Activated naive CD8-positive, alpha-beta T cell treated with anti-CD3 and anti-CD28 coated beads, Interleukin-2, amount 10 ng/mL, durations not matched to agents 7 days and 5 days (primary cell): ENCODE measurements around the gene OR5AL1. TPM values are rescaled to one million over a fixed set of nuclear protein-coding genes. Genes with fewer than 3 reads are reported as not detected.
"Not testable (repeated sequence)": the region's sequence is repeated elsewhere in the genome, so short reads cannot be mapped to it uniquely, and the experiment has no call there.

Experiments
- ATAC-seq: fragments of 150-1000 bp; cut with Tn5 transposase; one replicate; pipeline ENCODE4 v1.10.0; 2021; ENCODE audit warnings: low read depth, moderate library complexity
- POLR2A ChIA-PET: fragments of 350-600 bp; sonication (Branson Sonifier 250); formaldehyde crosslinking; loops from one replicate; lab custom pipeline; 2021; ENCODE audit warnings: antibody characterized with exemption; lab: Charles Lee
- DNase-seq: peaks from one replicate; pipeline ENCODE4 v3.0.0; 2021
- H3K27ac Mint-ChIP-seq: one replicate; pipeline ENCODE4 v1.8.0; 2022; ENCODE audit warnings: mild to moderate bottlenecking, mixed read lengths
- H3K27me3 Mint-ChIP-seq: one replicate; pipeline ENCODE4 v1.8.0; 2022; ENCODE audit warnings: mild to moderate bottlenecking, moderate library complexity, mixed read lengths
- H3K36me3 Mint-ChIP-seq: one replicate; pipeline ENCODE4 v1.8.0; 2021; ENCODE audit warnings: mild to moderate bottlenecking, mixed read lengths
- H3K4me1 Mint-ChIP-seq: one replicate; pipeline ENCODE4 v1.8.0; 2021; ENCODE audit warnings: mixed read lengths
- H3K4me3 Mint-ChIP-seq: one replicate; pipeline ENCODE4 v1.8.0; 2022; ENCODE audit warnings: mild to moderate bottlenecking, moderate library complexity, mixed read lengths
- H3K9me3 Mint-ChIP-seq: one replicate; pipeline ENCODE4 v1.8.0; 2021; ENCODE audit warnings: mixed read lengths
- total RNA-seq, 2 experiments: library from RNA; stranded (reverse); gene quantifications; one replicate each; pipeline ENCODE4 v1.2.3, GENCODE V29; 2021

OR5AL1 gene
- not detected for total RNA-seq

GRCh38 chr11:56412396-56412795, at the start of gene OR5AL1:
OR5AL1 (plus strand) TSS chr11:56412696.
- H3K36me3 Mint-ChIP-seq: no peaks in the 10 kb centered on the region
- DNase-seq (no peak), ATAC-seq (no peak)
- H3K27ac Mint-ChIP-seq: no peak within 1 kb of the TSS
- no peaks in the 10 kb centered on the region for H3K27me3 Mint-ChIP-seq
- POLR2A ChIA-PET: no interaction called here
- no peaks in the 10 kb centered on the region for H3K4me1 Mint-ChIP-seq
- H3K4me3 Mint-ChIP-seq: no peak within 1 kb of the TSS
- peaks cover 9% of the 10 kb centered on the region for H3K9me3 Mint-ChIP-seq

- POLR2A ChIA-PET: no interaction called here
- DNase-seq (no peak), ATAC-seq (no peak)
- no peaks in the 10 kb centered on the region for H3K4me1 Mint-ChIP-seq
- peaks cover 7% of the 10 kb centered on the region for H3K9me3 Mint-ChIP-seq
- no peaks in the 10 kb centered on the region for H3K36me3 Mint-ChIP-seq
- no peaks in the 10 kb centered on the region for H3K27me3 Mint-ChIP-seq
- no peak within 1 kb of the TSS for H3K27ac Mint-ChIP-seq
- no peak within 1 kb of the TSS for H3K4me3 Mint-ChIP-seq
These were observed 37.2 kb upstream of the OR5AL1 start, which contains the start of gene OR8U1 for GRCh38 chr11:56375324-56375723. OR8U1 (plus strand) TSS chr11:56375624; CDS start chr11:56375624, 0 bp downstream.

DNA sequence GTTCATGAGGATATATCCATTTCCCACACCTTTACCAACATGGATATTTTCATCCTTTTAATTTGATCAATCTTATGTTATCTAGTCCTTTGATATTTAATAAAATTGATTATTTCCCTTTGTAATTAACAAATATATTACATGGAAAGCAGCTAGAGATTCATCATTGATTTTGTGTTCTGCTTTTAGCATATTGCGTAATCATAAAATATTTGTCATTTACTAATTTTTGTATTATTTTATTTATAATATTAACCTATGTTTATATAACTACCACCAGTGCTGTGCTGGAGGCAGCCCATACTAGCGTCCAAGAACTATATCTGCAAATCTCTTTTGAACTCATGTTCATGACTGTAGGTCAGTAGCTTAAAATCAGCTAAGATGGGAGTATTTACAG, 32.4 kb upstream of the OR5AL1 start:
- DNase-seq: no peak
- Mint-ChIP-seq H3K4me3 (no peak overlapping the region), H3K36me3 (no peaks in the 10 kb centered on the region), H3K27ac (no peak overlapping the region), H3K27me3 (no peaks in the 10 kb centered on the region), H3K4me1 (no peaks in the 10 kb centered on the region), H3K9me3 (peaks cover 5% of the 10 kb centered on the region)
- POLR2A ChIA-PET: no interaction called here
- no peak for ATAC-seq

GRCh38 chr11:56394381-56394780, 18.1 kb upstream of the OR5AL1 start:
- ATAC-seq (no peak), DNase-seq (no peak)
- H3K9me3 Mint-ChIP-seq: peaks cover 5% of the 10 kb centered on the region
- H3K4me1 Mint-ChIP-seq: no peaks in the 10 kb centered on the region
- no peaks in the 10 kb centered on the region for H3K27me3 Mint-ChIP-seq
- H3K27ac Mint-ChIP-seq: no peak overlapping the region
- H3K4me3 Mint-ChIP-seq: no peak overlapping the region
- H3K36me3 Mint-ChIP-seq: no peaks in the 10 kb centered on the region
- POLR2A ChIA-PET: no interaction called here

DNA sequence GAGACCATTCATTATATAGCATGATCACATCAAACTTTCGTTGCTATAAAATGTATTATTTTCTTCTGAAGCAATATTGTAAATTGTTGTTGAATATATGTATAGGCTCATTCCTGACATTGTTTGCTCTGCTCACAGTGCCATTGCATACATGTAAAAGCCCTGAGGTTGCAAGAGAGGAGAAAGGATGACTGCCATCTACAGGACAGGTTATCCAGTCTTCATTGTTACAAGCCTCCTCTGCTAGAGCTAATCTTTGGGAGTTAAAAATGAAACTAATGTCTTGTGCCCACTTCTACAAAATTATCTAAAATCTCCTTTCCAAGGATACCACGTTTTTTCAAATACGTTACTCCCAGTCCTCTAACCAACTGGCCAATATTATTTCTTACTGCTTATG, 16.4 kb upstream of the OR5AL1 start:
- no peak for ATAC-seq
- Mint-ChIP-seq H3K27me3 (no peaks in the 10 kb centered on the region), H3K4me3 (no peak overlapping the region), H3K36me3 (no peaks in the 10 kb centered on the region), H3K27ac (no peak overlapping the region), H3K9me3 (peaks cover 3% of the 10 kb centered on the region), H3K4me1 (no peaks in the 10 kb centered on the region)
- POLR2A ChIA-PET: no interaction called here
- no peak for DNase-seq

DNA sequence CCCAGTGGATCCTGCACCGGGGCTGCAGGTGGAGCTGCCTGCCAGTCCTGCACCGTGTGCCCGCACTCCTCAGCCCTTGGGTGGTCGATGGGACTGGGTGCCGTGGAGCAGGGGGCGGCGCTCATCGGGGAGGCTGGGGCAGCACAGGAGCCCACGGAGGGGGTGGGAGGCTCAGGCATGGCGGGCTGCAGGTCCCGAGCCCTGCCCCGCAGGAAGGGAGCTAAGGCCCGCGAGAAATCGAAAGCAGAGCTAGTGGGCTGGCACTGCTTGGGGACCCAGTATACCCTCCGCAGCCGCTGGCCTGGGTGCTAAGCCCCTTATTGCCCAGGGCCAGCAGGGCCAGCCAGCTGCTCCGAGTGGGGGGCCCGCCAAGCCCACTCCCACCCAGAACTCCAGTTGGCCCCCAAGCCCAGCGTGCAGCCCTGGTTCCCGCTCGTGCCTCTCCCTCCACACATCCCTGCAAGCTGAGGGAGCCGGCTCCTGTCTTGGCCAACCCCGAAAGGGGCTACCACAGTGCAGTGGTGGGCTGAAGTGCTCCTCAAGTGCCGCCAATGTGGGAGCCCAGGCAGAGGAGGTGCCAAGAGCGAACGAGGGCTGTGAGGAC, 10.5 kb upstream of the OR5AL1 start:
- H3K36me3 Mint-ChIP-seq, POLR2A ChIA-PET: not testable (repeated sequence)

GRCh38 chr11:56404393-56404792, 8.1 kb upstream of the OR5AL1 start:
- POLR2A ChIA-PET: no interaction called here
- ATAC-seq: no peak

More for the DNA sequence above, 10.5 kb upstream of the OR5AL1 start:
- H3K4me1 Mint-ChIP-seq, H3K9me3 Mint-ChIP-seq, DNase-seq, H3K4me3 Mint-ChIP-seq, H3K27ac Mint-ChIP-seq, ATAC-seq, H3K27me3 Mint-ChIP-seq: not testable (repeated sequence)

DNA sequence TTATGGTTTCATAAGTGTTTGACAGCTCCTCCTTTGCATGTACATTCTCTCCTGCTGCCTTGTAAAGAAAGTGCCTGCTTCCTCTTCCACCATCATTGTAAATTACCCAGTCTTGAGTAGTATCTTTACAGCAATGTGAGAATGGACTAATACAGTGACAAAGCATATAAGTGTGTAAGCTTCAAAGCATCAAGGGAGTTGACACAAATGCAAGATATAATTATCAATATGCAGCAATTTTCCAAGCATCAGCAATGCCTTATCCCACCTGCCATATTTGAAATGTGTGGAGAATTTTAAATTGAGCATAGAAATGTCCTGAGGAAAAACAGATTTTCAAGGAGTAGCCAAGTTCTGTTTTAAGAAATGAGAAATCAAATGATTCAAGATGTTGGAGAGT, 1.7 kb upstream of the OR5AL1 start:
- H3K36me3 Mint-ChIP-seq: no peaks in the 10 kb centered on the region
- ATAC-seq (no peak), DNase-seq (no peak)
- no peak overlapping the region for H3K27ac Mint-ChIP-seq
- POLR2A ChIA-PET: no interaction called here
- H3K9me3 Mint-ChIP-seq: peaks cover 8% of the 10 kb centered on the region
- H3K4me3 Mint-ChIP-seq: no peak overlapping the region
- no peaks in the 10 kb centered on the region for H3K27me3 Mint-ChIP-seq
- H3K4me1 Mint-ChIP-seq: no peaks in the 10 kb centered on the region

More at GRCh38 chr11:56404393-56404792, 8.1 kb upstream of the OR5AL1 start:
- Mint-ChIP-seq H3K27ac (no peak overlapping the region), H3K9me3 (peaks cover 10% of the 10 kb centered on the region), H3K4me3 (no peak overlapping the region), H3K4me1 (no peaks in the 10 kb centered on the region), H3K36me3 (no peaks in the 10 kb centered on the region), H3K27me3 (no peaks in the 10 kb centered on the region)
- DNase-seq: no peak

DNA sequence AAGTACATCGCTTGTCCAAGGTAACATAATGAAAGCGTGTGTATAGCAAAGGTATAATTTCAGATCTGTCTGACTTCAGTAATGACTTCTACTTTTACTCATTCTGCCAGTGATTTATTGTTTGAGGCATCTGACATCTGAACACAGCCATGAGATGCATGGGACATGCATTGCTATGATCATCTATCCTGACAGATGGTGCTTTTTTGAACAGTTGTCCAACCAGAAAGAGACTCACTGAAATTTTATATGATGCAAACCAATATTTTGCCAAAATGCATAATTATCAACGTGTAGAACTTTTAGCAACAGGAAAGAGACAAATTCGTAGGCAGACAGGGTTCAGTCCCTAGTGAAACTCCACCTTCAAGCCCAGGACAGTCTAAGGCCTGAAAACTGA, 41.0 kb downstream of the OR5AL1 start:
- Mint-ChIP-seq H3K9me3 (peaks cover 8% of the 10 kb centered on the region), H3K27me3 (no peaks in the 10 kb centered on the region), H3K4me3 (no peak overlapping the region), H3K36me3 (no peaks in the 10 kb centered on the region), H3K27ac (no peak overlapping the region), H3K4me1 (no peaks in the 10 kb centered on the region)
- POLR2A ChIA-PET: no interaction called here
- DNase-seq: no peak
- no peak for ATAC-seq

DNA sequence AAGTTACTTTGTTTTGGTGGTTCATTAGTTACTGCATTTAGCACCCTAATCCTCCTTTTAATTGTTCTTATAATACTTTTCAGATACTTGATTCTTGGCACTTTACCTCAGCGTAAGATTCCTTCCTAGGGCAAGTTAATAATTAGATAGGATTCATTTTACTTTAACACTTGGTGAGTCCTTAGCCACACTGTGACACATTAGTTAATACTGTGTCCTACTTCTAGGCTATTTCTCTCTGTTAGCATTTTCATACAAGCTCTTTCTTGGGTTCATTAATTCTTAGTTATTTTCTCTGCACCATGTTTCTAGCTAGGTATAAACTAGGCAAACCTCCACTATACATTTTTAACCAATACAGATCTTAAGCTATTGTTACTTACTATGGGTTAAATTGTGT, 44.6 kb downstream of the OR5AL1 start:
- Mint-ChIP-seq H3K9me3 (peaks cover 2% of the 10 kb centered on the region), H3K36me3 (no peaks in the 10 kb centered on the region), H3K4me3 (no peak overlapping the region), H3K27me3 (no peaks in the 10 kb centered on the region), H3K4me1 (no peaks in the 10 kb centered on the region), H3K27ac (no peak overlapping the region)
- no peak for ATAC-seq
- no peak for DNase-seq
- POLR2A ChIA-PET: no interaction called here

Other genes starting within 250 kb of the OR5AL1 start
- gene OR5J2, start 236.1 kb upstream of the OR5AL1 start, total RNA-seq: not detected
- gene OR5T2, start 178.4 kb upstream of the OR5AL1 start, total RNA-seq: not detected
- not detected for gene OR5T3, start 160.4 kb upstream of the OR5AL1 start, total RNA-seq
- gene OR5T1, start 138.5 kb upstream of the OR5AL1 start, total RNA-seq: not detected
- gene OR8H1, start 120.4 kb upstream of the OR5AL1 start, total RNA-seq: not detected
- gene OR8K3, start 97.6 kb upstream of the OR5AL1 start, total RNA-seq: not detected
- gene OR8K1, start 66.7 kb upstream of the OR5AL1 start, total RNA-seq: not detected
- gene OR8J1, start 58.4 kb upstream of the OR5AL1 start, total RNA-seq: not detected
- gene OR8U1, start 37.1 kb upstream of the OR5AL1 start, total RNA-seq: not detected
- gene OR5M3, start 60.7 kb downstream of the OR5AL1 start, total RNA-seq: not detected
- not detected for gene OR5M8, start 78.7 kb downstream of the OR5AL1 start, total RNA-seq
- not detected for gene OR5M11, start 130.6 kb downstream of the OR5AL1 start, total RNA-seq
- gene OR5M10, start 165.0 kb downstream of the OR5AL1 start, total RNA-seq: not detected
- gene OR5M1, start 202.2 kb downstream of the OR5AL1 start, total RNA-seq: not detected
- not detected for gene OR5AP2, start 229.7 kb downstream of the OR5AL1 start, total RNA-seq